ENCODE data around the gene CSTF3.
"Not testable (repeated sequence)": the region's sequence is repeated elsewhere in the genome, so short reads cannot be mapped to it uniquely, and the experiment has no call there.

CSTF3 gene

DNA sequence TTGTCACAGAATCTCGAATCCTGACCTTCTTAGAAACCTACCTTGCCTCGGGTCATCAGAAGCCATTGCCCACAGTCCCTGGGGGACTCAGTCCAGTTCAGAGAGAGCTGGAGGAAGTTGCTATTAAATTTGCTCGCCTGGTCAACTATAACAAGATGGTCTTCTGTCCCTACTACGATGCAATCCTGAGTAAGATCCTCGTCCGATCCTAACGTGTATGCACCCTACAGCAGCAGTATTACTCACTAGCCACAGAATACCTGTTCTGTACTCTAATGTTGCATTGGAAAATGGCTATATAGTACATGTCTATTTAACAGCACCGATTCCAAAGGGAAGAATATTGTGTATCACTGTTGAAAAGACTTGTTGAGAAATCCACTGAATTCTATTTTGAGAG lies 88.8 kb downstream of the CSTF3 start:
- DNase-seq, result no peak

DNA sequence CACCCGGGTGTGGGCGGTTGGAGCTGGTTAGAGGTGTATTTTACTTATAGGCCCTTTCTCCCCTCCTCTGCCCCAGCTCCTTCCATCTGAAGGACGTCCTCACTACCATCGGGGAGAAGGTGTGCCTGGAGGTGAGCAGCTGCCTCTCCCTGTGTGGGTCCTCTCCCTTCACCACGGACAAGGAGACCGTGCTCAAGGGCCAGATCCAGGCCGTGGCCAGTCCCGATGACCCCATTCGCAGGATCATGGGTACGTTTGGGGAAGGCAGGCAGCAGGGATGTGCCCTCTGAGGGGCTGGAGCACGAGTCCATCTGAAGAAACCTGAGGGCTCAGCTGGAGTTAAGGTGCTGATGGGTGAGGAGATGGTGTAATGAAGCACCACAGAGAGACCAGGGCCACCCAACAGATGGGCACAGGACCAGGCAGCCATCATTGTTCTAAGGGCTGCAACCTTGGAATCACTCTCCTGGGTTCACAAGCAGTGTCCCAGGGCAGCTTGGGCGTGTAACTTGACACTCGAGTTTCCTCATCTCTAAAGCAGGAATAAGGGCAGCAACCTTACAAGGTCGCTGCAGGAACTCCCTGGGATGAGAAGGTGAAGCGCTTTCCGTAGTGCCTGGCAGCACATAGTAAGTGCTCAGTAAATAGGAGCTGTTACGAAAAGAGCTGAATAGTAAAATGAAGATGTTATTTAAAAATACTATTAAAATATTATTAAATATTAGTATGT lies 92.5 kb downstream of the CSTF3 start:
- no peak for DNase-seq

DNA sequence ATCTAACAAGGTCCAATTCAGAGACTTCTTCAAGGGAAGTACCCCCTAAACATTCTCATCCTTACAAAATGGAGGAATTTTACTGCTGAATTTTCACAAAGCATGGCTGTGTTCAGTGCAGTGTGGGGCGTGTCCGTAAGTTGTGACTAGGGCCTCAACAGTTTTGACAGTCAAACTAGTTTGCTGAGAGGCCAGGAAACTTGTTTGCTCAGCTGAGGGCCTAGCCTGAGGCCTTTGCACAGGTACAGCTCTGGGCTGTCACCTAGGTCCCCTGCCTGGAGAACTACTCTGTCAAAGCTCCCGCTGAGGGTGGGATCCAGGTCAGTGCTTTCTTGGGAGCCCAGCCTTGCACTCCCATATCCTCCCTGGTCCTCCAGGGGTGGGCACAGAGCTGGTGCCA lies 94.0 kb downstream of the CSTF3 start:
- DNase-seq, result no peak

DNA sequence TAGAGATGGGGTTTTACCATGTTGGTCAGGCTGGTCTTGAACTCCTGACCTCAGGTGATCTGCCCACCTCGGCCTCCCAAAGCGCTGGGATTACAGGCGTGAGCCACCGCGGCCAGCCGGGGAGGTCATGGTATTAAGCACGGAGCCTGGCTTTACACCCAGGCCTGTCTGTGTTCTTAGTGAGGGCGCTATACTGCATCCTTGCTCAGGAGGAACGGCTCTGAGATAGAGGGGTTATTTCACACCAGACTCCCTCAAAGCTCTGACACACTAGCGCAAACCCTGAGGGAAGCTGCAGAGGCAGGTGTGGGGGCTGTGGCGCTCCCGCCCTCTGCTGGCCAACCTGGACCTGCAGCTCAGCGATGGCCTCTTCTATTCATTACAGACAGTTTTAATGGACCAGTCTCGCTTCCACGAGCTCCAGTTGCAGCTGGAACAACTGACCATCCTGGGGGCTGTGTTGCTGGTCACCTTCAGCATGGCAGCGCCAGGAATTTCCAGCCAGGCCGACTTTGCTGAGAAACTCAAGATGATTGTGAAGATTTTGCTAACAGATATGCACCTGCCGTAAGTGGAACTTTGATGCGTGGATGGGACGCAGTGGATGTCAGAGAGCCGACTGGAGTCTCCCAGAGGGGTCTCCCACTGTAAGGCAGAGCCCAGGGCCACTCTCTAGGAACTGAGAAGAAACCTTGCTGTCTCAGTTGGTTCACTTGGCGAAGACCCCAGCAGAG lies 95.7 kb downstream of the CSTF3 start:
- peak; percentile 10 for DNase-seq

DNA sequence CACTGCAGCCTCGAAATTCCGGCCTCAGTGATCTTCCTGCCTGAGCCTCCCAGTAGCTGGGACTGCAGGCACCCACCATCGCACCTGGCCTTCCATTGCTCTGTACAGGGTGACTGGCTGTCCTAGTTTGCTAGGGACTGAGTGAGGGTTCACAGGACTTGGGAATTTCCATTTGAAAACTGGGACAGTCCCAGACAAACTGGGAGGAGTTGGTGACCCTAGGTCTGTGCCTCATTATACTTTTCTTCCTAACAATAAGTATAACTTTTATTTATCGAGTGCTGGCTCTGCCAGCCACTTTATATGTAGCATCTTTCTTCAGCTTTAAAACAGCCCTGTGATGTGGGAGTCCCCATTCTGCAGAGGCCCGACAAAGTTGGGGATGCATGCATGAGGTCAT lies 96.4 kb downstream of the CSTF3 start:
- no peak for DNase-seq

DNA sequence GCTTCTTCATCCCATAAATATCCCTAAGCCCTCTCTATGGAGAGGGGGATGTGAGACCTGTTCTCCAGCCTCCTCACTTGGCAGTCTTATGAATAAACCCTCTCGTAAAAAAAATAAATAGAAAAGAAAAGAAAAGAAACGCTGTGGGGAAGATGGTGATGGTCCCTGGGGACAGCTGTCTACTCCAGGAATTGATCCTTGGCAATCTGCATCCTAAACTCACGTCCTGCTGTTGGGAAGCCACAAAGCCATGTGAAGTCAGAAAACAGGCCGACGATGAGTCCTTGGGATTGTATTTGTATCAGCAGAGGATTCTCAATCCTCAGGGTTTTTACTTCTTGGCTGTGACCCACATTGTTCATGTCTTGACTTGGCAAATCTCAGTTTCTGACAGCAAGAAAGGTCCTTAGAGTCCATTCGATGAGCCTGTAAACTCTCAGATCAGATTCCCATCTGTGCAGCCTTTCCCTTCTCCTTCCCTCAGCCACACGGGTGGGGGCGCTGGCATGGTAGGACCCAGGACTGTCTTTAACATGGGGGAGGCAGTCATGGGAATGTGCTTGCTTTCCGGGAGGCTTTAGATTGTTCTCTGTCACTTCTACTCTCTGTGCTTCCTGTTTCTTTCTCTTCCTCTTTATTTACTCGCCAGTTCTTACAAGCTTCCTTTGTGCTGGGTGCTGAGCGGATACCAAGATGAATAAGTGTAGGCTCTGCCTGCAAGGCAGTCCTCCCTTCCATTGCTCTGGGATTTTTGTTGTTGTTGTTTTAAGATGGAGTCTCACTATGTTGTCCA lies 97.1 kb downstream of the CSTF3 start:
- DNase-seq, result no peak

DNA sequence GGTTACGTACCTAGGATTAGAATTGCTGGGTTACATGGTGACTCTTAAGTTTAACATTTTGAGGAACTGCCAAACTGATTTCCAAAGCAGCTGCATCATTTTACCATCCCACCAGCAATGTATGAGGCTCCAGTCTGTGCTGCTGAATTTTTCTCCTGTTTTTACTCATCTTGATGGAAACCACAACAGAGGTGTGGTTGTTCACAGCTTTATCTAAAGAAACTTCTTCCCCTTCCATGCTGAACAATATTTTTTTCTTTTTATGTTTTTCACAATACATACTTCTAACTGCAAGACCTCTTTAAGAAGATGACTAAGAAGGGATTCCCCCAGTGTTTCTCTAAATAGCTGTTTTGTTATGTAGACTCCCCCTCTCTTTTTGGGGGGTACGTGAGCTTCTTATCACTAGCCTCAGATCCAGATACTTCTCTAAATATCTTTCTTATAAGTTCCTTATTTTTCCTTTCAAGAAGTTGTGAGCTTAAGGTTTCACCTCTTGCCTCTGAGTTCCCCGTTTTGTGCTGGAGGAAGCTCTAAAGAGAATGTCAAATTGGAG lies 97.9 kb downstream of the CSTF3 start:
- no peak for DNase-seq

DNA sequence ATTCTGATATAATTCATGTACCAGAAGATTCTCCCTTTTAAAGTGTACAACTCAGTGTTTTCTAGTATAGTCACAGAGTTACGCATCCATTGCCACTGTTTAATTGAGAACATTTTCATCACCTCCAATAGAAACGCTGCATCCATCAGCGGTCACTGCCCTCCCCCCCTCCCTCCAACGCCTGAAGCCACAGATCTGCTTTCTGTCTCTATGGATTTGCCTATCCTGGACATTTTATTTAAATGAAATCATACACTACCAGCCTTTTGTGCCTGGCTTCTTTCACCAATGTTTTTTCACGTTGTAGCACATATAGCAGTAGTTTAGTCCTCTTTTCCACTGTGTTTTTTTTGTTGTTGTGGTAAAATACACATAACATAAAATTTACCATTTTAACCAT lies 99.1 kb downstream of the CSTF3 start:
- no peak for DNase-seq

DNA sequence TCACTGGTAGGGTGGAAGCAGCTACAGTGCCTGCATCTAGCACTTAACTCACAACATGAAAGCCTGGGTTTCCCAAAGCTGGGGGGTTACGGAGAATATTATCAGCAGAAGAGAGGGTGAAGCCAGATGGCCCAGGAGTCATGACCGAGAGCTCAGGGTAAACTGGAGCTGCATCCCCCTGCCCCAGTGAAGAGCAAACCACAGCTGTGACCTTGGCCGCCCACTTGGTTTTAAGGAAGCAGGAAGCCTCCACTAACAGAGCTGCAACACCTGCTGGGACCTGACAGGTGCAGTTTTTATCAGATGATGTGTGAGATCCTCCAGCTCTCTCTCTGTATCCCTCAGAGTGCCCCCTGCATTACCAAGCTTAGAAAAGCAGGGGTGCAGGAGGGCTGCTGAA lies 101.0 kb downstream of the CSTF3 start:
- DNase-seq, result no peak

DNA sequence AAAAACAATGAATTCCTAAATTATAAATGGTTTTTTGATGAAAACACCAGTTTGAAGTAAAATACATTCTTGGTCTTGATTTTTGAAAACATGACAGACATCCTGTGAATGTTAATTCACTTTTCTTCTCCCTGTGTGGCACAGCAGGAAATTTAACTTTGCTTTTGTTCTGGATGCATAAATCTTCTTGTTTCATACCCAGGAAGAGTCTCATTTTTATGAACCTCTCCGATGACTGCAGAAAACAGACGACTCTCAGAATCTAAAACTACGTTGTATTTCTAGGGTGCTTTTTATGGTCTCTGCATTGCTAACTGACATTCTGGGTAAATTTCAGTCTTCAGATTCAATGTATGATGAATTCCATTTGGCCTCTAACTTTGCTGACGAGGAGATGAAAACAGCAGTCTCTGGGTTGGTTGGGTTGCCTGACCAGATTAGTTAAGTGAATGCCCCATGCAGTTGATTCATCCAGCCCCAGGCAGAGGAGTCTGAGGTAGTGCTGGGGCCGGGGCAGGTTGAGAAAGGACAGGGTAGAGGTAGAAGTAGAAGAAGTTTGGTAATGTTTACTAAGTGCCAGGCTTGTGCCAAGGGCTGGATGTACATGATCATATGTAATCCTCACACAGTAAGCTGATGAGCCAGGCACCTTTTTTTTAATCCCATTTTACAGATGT lies 101.8 kb downstream of the CSTF3 start:
- no peak for DNase-seq

DNA sequence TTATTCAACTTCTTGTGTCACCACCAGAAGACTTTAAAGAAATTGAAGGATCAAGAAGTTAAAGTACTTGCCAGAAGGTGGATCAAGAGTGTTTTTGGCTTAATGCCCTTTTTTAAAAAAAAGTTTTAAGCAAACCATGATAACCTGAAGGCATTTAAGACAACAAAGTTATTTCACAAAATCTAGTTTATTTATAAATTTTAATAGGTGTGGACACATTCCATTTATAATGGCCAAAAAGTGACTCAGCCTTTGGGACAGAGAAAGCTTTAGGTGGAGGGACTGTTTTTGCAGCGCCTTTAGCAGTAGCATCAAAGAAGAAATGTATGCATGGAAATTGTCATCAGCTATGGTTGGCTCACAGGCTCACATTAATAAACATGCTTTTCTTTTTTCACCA lies 104.0 kb downstream of the CSTF3 start:
- no peak for DNase-seq

DNA sequence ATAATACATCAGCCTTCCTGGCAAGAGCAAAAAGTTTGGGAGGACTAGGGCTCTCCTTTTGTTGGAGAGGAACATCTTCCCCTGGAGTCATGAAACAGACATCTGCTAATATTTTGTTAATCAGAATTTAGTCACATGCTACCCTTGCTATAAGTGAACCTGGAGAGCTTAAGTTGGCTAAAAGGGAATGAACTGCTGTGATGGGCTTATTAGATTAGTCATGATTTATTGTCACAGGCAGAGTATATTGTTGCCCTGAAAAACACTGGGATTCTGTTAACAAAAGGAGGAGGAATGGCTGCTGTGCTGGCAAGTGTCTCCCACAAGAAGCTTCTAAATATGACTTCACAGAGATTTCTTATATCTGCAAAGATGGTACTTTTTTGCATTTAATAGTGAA lies 105.9 kb downstream of the CSTF3 start:
- DNase-seq, result no peak

DNA sequence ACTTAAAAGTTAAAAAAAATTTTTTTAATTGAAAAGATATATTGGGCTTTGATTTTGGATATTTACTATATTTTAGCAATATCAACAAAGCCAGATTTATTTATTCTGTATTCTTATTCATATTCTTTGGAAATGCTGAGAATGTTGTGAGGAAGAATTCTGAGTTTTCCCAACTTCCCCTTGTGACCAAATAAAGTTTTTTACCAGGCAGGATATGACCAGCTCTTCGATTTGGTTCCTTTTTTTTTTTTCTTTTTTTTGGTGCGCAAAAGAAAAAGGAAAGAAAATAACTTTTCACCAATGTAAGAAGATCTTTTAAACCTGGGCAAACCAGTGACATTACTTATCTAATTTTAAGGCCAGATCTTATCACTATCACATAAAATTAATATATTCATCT lies 109.0 kb downstream of the CSTF3 start:
- no peak for DNase-seq

DNA sequence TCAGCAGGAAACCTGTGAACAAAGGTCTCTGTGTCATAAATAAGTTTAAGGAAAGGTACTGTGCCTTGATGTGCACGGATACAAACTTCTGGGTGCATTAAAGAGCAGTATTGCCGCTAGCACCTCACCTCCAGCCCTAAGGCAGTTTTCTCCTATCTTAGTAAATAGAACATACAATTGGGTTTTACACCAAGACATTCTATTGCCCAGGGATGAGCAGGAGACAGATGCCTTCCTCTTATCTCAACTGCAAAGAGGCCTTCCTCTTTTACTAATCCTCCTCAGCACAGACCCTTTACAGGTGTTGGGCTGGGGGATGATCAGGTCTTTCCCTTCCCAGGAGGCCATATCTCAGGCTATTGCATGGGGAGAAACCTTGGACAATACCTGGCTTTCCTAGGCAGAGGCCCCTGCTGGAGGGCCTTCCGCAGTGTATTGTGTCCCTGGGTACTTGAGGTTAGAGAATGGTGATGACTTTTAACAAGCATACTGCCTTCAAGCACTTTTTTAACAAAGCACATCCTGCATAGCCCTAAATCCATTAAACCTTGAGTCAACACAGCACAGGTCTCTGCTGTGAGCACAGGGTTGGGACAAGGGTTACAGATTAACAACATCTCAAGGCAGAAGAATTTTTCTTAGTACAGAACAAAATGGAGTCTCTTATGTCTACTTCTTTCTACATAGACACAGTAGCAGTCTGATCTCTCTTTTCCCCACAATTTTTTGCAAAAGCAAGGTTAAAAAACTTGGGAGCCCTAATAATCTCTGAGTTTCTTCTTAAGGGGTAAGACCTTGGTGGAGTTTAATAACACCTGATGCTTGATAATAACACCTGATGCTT lies 111.5 kb downstream of the CSTF3 start:
- DNase-seq, result not testable (repeated sequence)

DNA sequence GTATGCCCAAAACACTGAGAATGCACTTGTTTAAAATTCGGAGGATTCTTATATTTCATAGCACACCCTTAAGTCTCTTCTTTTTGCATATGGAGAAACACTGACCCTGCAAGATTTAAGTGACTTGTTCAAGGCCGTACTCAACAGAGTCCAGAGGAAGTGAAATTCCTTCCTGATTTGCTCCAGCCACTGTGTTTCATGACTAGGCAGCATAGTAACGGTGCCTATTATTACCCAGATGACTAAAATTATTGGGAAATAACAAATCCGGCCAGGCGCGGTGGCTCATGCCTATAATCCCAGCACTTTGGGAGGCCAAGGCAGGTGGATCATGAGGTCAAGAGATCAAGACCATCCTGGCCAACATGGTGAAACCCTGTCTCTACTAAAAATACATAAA lies 112.6 kb downstream of the CSTF3 start:
- not testable (repeated sequence) for DNase-seq

DNA sequence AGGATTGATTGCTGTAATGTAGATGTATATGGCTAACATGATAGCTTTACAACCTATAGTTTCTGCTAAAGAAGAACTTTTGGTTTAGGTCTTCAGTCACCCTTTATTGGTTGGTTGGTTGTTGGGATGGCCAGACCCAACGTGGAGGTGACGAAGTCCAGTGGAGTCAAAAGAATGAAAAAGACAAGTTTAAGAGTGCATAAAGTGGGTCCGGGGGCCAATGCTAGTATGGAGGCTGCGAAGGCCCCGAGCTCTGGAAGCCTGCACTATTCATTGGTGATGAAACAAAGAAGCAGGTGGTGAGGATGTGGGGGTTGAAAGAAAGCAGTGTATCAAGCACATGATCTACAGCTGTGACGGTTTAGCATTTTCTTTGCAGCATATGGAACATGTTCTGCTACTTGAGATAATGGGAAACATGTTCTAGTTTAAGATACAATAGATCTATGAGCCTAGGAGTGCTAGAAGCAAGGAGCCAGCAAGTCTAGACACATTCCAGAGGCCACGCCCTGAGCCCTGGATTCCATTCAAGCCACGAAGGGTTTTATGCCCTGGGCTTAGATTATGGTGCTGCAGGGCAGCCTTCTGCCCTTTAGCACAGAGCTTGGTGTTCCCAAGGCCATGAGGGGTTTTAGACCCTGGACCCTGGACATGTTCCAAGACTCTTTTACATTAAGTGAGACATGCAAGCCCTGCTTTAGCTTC lies 115.6 kb downstream of the CSTF3 start:
- DNase-seq, result no peak

DNA sequence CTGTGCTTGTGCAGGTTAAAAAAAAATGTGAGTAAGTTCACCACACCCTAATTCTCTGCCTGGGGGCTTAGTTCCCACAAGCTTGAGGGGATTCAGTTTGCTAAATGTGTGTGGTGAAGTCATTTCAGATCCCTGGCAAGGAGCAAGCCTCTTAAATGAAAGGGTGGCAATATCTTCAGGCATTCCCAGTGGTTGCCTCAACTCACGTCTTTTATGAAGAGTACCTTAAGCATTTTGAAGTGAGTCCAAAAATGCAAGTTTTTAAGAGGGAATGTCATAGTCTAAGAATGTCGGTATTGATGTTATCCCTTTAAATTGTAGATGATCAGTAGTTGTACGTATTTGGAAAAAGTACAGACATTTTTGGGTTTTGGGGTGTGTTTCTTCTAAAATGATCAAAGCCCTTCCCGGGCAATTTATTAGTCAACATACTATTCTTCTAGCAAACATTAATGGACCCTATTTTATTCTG lies 117.0 kb downstream of the CSTF3 start:
- DNase-seq, result no peak

DNA sequence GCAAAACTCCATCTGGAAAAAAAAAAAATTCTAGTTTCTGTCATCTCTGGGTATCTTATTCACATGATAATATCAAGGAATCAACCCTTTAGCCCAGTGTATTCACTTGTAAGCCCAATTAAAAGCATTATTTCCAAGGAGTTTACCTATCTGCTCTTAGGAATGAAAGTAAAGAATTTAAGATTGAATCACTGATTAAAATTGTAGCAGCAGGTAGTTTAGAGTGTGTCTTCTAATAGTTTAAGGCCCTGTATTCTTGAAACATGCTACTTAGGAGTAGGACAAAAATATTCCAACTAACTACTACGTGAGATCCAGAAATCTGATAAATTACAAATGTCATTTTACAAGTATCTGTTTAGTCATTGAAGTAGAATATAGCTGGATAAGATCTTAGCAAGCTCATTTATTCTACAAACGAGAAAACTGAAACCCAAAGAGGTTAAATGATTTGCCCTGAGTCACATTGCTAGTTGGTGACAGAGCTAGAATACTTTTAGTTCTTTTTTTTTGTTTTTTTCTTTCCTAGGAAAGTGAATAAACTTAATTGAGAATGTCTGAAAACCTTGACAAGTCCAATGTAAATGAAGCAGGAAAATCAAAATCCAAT lies 118.0 kb downstream of the CSTF3 start:
- no peak for DNase-seq

DNA sequence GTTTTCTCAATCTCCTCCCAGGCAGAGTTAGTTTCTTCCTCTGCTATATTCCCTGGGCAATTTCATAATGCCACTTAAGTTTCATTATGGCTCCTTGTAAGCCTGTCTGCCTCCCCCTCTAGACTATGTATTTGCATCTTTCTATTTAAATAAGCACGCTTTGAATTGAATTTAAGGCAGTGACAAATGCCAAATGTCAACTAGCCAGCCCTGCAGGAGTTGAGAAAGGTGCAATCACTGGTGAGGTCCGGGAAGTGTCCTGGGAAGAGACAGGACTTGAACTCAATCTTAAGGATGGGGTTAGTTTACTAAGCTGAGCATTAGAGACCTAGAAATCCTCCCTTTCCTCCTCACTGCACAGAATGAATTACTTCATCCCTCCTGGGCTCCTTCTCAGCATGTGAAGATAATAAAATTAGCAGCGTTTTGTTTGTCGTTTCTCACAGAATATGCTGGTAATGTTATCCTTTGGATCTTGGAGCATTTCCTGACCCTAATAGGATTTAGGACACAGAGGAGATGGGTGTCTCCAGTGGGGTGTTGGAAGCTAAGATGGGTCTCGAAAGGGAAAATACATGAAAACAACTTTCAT lies 120.3 kb downstream of the CSTF3 start:
- no peak for DNase-seq

Measured in NK-92 treated with Interleukin-12 subunit alpha and Interleukin-12 subunit beta, amount 100 ng/mL, for 24 hours (cell line).